Loucy (cell line): ENCODE data around the gene MAT1A.
"Not testable (repeated sequence)": the region's sequence is repeated elsewhere in the genome, so short reads cannot be mapped to it uniquely, and the experiment has no call there.

Source experiments
- H2AFZ ChIP-seq: fragments of 200-600 bp; sonication (generic); 2 replicates; pipeline ENCODE4 v1.6.0; 2016; ENCODE audit warnings: antibody characterized with exemption, mild to moderate bottlenecking, low read length, moderate library complexity
- H3F3A ChIP-seq: fragments of 200-600 bp; 2 replicates; pipeline ENCODE4 v1.6.0; 2016; ENCODE audit warnings: antibody characterized with exemption, low read depth, mild to moderate bottlenecking
- H3K27me3 ChIP-seq: fragments of 200-600 bp; sonication (generic); 2 replicates; pipeline ENCODE4 v1.6.1; 2014; ENCODE audit warnings: low read length, mild to moderate bottlenecking; ENCODE audit not compliant: insufficient read depth, poor library complexity, severe bottlenecking
- H3K36me3 ChIP-seq: fragments of 200-600 bp; sonication (generic); 2 replicates; pipeline ENCODE4 v1.6.1; 2016; ENCODE audit warnings: low read length; ENCODE audit not compliant: insufficient read depth
- H3K4me1 ChIP-seq: fragments of 200-600 bp; sonication (generic); 2 replicates; pipeline ENCODE4 v1.5.1; 2014; ENCODE audit warnings: low read length, mild to moderate bottlenecking; ENCODE audit not compliant: insufficient read depth, poor library complexity, severe bottlenecking
- H3K4me2 ChIP-seq: fragments of 200-600 bp; sonication (generic); 2 replicates; pipeline ENCODE4 v1.6.0; 2014; ENCODE audit warnings: antibody characterized with exemption, low read length, low read depth, mild to moderate bottlenecking; ENCODE audit not compliant: poor library complexity, severe bottlenecking
- H3K4me3 ChIP-seq: fragments of 200-600 bp; sonication (generic); 2 replicates; pipeline ENCODE4 v1.5.1; 2014; ENCODE audit warnings: low read length, mild to moderate bottlenecking, mixed read lengths; ENCODE audit not compliant: poor library complexity, severe bottlenecking
- H3K79me2 ChIP-seq: fragments of 200-600 bp; sonication (generic); 2 replicates; pipeline ENCODE4 v1.6.1; 2014; ENCODE audit warnings: low read length; ENCODE audit not compliant: insufficient read depth
- H3K9ac ChIP-seq: fragments of 200-600 bp; sonication (generic); 2 replicates; pipeline ENCODE4 v1.6.0; 2014; ENCODE audit warnings: mild to moderate bottlenecking, low read depth, low read length, moderate library complexity; ENCODE audit not compliant: poor library complexity, severe bottlenecking
- H3K9me2 ChIP-seq: fragments of 200-600 bp; sonication (generic); replicated peaks from 2 replicates; pipeline ENCODE4 v1.6.1; 2016; ENCODE audit warnings: low read depth, low read length, mixed read lengths
- H3K9me3 ChIP-seq: fragments of 200-600 bp; sonication (generic); 2 replicates; pipeline ENCODE4 v1.6.1; 2014; ENCODE audit warnings: mild to moderate bottlenecking, antibody characterized with exemption, low read length, low read depth; ENCODE audit not compliant: insufficient read depth
- H4K20me1 ChIP-seq: fragments of 200-600 bp; sonication (generic); 2 replicates; pipeline ENCODE4 v1.6.0; 2014; ENCODE audit warnings: antibody characterized with exemption, low read length, mild to moderate bottlenecking; ENCODE audit not compliant: insufficient read depth, poor library complexity, severe bottlenecking

The MAT1A gene

DNA sequence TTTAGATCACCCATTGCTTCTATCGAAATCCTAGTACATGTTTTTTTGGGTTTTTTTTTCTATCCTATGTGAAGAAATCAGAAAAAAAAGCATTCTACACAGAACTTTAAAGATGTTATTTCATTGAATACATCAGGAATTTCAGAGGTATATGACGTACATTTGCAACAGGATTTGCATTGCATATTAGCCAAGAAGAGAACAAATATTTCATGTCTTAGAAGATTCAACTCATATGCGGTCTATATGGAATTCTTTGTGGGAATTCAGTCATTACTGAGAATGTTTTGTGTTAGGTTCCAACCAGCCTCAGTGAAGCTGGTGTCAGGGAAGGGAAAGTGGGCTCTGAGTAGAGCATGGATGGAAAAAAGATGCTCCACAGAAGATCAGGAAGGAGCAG is 45.1 kb downstream of the MAT1A start:
- not testable (repeated sequence) for H3K9ac ChIP-seq, H2AFZ ChIP-seq, H3K9me3 ChIP-seq, H3F3A ChIP-seq, H3K79me2 ChIP-seq, H3K4me1 ChIP-seq, H3K4me3 ChIP-seq, H3K36me3 ChIP-seq, H4K20me1 ChIP-seq, H3K27me3 ChIP-seq, H3K4me2 ChIP-seq, H3K9me2 ChIP-seq

DNA sequence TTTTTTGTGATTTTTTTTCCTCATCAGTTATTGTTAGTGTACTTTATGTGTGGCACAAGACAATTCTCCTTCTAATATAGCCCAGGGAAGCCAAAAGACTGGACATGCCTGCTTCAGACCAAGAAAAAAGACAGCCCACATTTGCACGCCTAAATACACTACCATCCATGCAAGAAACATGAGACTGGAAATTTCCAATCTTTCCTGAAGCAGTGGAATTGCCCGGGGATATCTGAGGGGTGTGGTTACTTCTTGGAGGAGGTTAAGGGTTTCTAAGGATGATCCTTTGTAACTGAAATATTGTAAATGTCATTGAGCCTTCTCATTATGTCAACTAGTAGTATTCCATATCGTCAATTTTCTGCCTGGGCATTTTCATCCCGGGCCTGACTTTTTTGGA is 47.1 kb downstream of the MAT1A start:
- H3K4me2 ChIP-seq, H3K9ac ChIP-seq, H3K36me3 ChIP-seq, H2AFZ ChIP-seq, H3K4me3 ChIP-seq, H3K79me2 ChIP-seq, H3K9me3 ChIP-seq, H3K4me1 ChIP-seq, H3F3A ChIP-seq, H4K20me1 ChIP-seq, H3K27me3 ChIP-seq, H3K9me2 ChIP-seq: not testable (repeated sequence)

DNA sequence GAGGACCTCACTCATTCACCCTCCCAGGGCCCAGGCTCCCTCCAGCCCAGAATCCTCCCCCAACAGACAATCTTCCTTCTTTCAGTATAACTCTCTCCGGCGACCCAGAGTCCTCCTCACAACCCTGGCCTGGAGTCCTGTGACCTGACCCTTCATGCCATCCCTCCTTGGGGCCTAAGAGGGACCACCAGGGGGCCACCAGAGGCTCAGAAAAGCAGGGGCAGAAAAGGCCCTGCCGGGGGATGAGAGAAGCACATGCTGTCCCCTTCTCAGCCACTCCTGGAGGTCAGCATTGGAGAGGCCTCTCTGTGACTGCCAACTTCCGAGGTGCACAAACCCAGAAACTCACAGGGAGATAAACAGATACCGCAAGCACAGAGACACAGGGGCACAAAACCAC is 53.0 kb downstream of the MAT1A start:
- H3K9ac ChIP-seq, H3K79me2 ChIP-seq, H3K27me3 ChIP-seq, H3K36me3 ChIP-seq, H3K4me3 ChIP-seq, H2AFZ ChIP-seq, H3F3A ChIP-seq, H3K9me3 ChIP-seq, H3K4me2 ChIP-seq, H3K4me1 ChIP-seq, H3K9me2 ChIP-seq, H4K20me1 ChIP-seq: not testable (repeated sequence)

DNA sequence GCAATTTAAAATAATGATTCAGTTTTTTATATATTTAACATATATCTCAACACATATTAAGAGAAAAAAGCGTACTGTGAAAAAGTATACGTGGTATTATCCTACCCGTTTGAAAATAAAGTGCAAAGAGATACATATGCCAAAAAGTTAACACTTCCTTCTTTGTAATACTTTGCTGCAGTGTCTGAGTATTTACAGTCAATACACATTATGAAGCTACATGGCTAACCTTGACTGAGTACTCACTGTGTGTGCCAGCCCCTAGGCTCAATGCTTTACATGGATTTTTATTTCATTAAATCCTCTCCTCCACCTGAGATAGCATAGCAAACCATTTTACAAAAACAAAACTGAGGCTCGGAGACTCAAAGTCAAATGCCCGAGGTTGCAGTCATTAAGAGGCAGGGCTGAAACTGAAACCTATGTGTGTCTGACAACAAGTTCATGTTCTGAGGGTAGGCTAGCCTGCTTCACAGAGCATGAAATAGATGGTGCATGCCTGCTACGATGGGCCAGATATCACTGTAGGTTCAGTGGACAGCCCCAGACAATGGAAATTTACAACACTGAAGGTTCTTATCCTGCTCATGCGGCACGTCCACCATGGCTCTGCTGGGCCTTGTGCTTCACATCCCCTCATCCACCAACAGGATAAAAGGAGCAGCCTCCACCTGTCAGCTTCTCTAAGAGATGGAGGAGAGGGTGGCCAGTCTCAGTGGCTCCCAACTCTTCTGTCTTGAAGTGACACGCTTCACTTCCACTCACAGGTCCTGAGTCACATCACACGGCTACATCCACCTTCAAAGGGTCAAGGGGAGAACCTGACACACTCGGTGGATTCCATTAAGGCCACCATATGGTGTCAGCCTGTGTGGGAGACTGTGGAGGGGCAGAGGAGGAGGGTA is 54.9 kb downstream of the MAT1A start:
- not testable (repeated sequence) for H3K4me2 ChIP-seq

DNA sequence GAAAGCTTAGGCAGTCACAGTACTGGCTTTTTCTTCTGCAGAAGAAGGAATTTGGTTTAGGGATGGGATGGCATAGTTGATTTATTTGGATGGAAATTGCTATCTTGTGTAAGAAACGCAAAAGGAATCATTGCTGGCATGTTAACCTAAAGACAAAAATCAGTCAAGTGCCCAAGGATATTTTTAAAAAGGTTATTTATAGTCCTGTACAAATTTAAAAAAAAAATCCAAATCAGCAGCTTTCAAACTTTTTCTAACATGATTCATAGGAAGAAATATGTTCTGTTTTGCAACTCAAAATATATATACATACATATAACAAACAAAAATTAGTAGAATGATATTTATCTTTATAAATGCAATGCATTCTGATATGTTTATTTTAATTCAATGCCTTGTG is 55.6 kb downstream of the MAT1A start:
- not testable (repeated sequence) for H4K20me1 ChIP-seq, H3F3A ChIP-seq, H3K4me3 ChIP-seq, H3K9me2 ChIP-seq, H2AFZ ChIP-seq, H3K4me2 ChIP-seq, H3K9ac ChIP-seq, H3K27me3 ChIP-seq, H3K36me3 ChIP-seq, H3K9me3 ChIP-seq, H3K4me1 ChIP-seq, H3K79me2 ChIP-seq

More for the DNA sequence above, 54.9 kb downstream of the MAT1A start:
- H3K4me1 ChIP-seq, H3K27me3 ChIP-seq, H4K20me1 ChIP-seq, H3K4me3 ChIP-seq, H3K9me2 ChIP-seq, H3K79me2 ChIP-seq, H3F3A ChIP-seq, H3K9me3 ChIP-seq, H3K9ac ChIP-seq, H2AFZ ChIP-seq, H3K36me3 ChIP-seq: not testable (repeated sequence)

DNA sequence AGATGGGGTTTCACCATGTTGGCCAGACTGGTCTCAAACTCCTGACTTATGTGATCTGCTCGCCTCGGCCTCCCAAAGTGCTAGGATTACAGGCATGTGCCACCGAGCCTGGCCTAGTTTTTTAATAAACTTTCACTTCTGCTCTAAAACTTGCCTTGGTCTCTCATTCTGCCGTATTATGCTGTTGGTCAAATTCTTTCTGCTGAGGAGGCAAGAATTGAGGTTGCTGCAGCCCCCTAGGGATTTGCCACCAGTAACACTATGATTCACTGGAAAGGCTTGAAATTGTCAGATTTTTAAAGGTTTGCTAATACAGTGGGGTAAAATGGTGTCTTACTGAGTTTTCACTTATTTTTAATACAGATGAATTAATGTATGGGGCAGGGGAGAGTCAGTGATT is 62.7 kb downstream of the MAT1A start:
- not testable (repeated sequence) for H3K9me2 ChIP-seq, H3K9me3 ChIP-seq, H4K20me1 ChIP-seq, H3K4me3 ChIP-seq, H3F3A ChIP-seq, H3K79me2 ChIP-seq, H2AFZ ChIP-seq, H3K27me3 ChIP-seq, H3K4me1 ChIP-seq, H3K4me2 ChIP-seq, H3K9ac ChIP-seq, H3K36me3 ChIP-seq

DNA sequence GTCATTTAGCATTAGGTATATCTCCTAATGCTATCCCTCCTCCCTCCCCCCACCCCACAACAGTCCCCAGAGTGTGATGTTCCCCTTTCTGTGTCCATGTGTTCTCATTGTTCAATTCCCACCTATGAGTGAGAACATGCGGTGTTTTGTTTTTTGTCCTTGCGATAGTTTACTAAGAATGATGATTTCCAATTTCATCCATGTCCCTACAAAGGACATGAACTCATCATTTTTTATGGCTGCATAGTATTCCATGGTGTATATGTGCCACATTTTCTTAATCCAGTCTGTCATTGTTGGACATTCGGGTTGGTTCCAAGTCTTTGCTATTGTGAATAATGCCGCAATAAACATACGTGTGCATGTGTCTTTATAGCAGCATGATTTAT is 66.4 kb downstream of the MAT1A start:
- H3K79me2 ChIP-seq, H3K9ac ChIP-seq, H3K27me3 ChIP-seq, H3K36me3 ChIP-seq, H4K20me1 ChIP-seq, H3K9me3 ChIP-seq, H3K9me2 ChIP-seq, H3F3A ChIP-seq, H3K4me3 ChIP-seq, H3K4me2 ChIP-seq, H2AFZ ChIP-seq, H3K4me1 ChIP-seq: not testable (repeated sequence)
